ENCODE data around the gene CTSC. TPM values are rescaled to one million over a fixed set of nuclear protein-coding genes. Genes with fewer than 3 reads are reported as not detected.

Gene CTSC
- total and polyA plus RNA-seq, 9 of the 15 experiments (the other 6 are each of a cell fraction or from before 2014, with no cell fraction given), result 113 to 403 (median 187) TPM

GRCh38 chr11:88307749-88308425, 29.6 kb downstream of the CTSC start:
- ChIA-PET CTCF (ENCODE audit: low intra/inter-chr PET ratio) (no interaction called here), POLR2A (interaction anchor here (0.6 to 0.7 kb wide), 2 partner anchors 262 to 1715 kb away, joined by 3 read pairs; no protein-coding TSS in a partner anchor)
- Histone ChIP-seq H3K4me2 (ENCODE audit: insufficient read depth, low read length) (no peak overlapping the region), H3K27me3 (ENCODE audit: control insufficient read depth in 2 of 2, insufficient read depth in 2 of 2, low read length in 2 of 2) (no peaks in the 10 kb centered on the region), H2AFZ (ENCODE audit: low read depth, low read length) (no peak overlapping the region), H3K9me1 (ENCODE audit: control insufficient read depth, insufficient read depth, low read length) (no peaks in the 10 kb centered on the region), H3K9ac (ENCODE audit: insufficient read depth in 1 of 2, low read depth in 2 of 2, low read length in 2 of 2) (no peak overlapping the region), H3K36me3 (ENCODE audit: control insufficient read depth, insufficient read depth, low read length) (peaks cover 97% of the 10 kb centered on the region), H3K79me2 (ENCODE audit: control insufficient read depth, insufficient read depth, low read length) (peaks cover 31% of the 10 kb centered on the region), H4K20me1 (replicated peaks; ENCODE audit: control insufficient read depth, insufficient read depth, low read length) (no peaks in the 10 kb centered on the region), H3K9me3 (replicated peaks; ENCODE audit: control insufficient read depth, insufficient read depth, low read depth, low read length) (no peaks in the 10 kb centered on the region), H3K4me3 (no peak overlapping the region), H3K27ac (ENCODE audit: extremely low read depth, low read depth, low read length) (no peak overlapping the region), H3K4me1 (replicated peaks in 1 of 2; ENCODE audit: control insufficient read depth in 2 of 2, insufficient read depth in 2 of 2, low read length in 2 of 2) (no peaks in the 10 kb centered on the region)
- ATAC-seq, result no peak
- WGBS (ENCODE audit: insufficient coverage, low coverage, missing lambda C conversion rate), result 97% methylated on average over 11 of the region's 11 CpGs
- DNase-seq (ENCODE audit: extremely low read depth in 1 of 4, low spot score in 3 of 4), result no peak
- TF ChIP-seq ZBED1 (IDR thresholded peaks at IDR 0.05) (no peak), ELF4 (CRISPR knock-in tag; IDR thresholded peaks at IDR 0.05) (no peak), HDAC1 (IDR thresholded peaks at IDR 0.05) (no peak), HNRNPL (IDR thresholded peaks at IDR 0.05; ENCODE audit: low read depth, low read length) (no peak), L3MBTL2 (IDR thresholded peaks at IDR 0.05) (no peak), KLF1 (tag; IDR thresholded peaks at IDR 0.05) (no peak), SETDB1 (IDR thresholded peaks at IDR 0.05; ENCODE audit: low read length) (no peak), MBD2 (IDR thresholded peaks at IDR 0.05; ENCODE audit: borderline replicate concordance, low read depth) (no peak)
- no peak for FAIRE-seq
- BruUV-seq (replicated peaks), result no TSS peak
- intact Hi-C loops (cut with micrococcal nuclease) (no loop called here), in situ Hi-C loops (cut with MboI) (no loop called here)

All from K562 (cell line).